IPS-NIHi7 (cell line): Measurements from ENCODE around the gene SLC39A8.
A peak's percentile ranks its signal among the peaks of the same experiment; 100 is the strongest.
"Not testable (repeated sequence)": the region's sequence is repeated elsewhere in the genome, so short reads cannot be mapped to it uniquely, and the experiment has no call there.

Source experiments
- DNase-seq: peaks from one replicate; pipeline ENCODE4 v3.0.0; 2012; ENCODE audit warnings: mixed read lengths; ENCODE audit errors: extremely low spot score

Gene SLC39A8

GRCh38 chr4:102344954-102345794, at the start of gene SLC39A8:
Gene SLC39A8 (minus strand): TSS chr4:102345482. CDS start chr4:102344662, 820 bp downstream.
- DNase-seq = peak; percentile 89

DNA sequence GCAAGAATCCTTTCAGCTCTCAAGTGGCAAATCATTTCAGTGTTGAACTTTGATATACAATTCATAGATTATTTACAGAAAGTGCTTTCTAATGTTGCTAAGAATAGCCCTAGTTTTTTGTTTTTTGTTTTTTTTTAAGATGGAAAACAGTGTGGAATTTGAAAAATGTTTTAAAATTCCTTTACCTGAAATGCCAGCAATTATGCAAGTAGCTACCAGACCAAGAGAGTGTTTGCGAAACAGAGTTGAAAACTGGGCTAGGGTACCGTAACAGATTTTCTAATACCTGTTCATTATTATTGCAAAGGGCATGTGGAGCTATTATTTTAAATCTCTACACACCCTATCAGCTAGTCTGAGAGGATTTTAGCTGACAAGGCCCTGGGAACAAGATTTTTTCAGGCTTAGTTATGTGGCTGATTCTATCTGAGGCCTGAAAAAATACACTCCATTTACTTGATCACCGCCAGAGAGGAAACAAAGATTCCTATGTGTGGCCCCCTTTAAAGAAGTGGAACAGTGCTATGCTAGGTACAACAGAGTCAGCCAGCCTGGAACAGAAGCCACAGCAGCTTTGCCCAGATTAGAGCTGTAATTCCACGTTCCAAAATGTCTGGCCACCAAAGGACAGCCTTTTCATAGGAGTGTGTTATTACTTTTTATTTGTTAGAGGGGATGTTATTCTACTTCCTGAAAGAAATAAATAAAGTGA, 46.9 kb upstream of the SLC39A8 start:
- no peak for DNase-seq

DNA sequence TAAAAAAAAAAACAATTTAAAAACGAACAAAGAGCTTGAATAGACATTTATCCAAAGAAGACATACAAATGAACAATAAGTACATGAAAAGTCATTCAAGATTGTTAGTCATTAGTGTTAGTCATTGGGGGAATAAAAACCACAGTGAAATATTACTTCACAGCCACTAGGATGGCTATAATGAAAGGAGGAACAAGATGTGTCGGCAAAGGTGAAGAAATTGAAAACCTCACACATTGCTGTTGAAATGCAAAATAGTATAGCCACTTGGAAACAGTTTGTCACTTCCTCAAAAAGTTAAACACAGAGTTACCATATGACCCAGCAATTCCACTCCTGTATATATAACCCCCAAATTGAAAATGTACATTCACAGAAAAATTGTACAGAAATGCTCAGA, 45.2 kb upstream of the SLC39A8 start:
- DNase-seq = no peak

DNA sequence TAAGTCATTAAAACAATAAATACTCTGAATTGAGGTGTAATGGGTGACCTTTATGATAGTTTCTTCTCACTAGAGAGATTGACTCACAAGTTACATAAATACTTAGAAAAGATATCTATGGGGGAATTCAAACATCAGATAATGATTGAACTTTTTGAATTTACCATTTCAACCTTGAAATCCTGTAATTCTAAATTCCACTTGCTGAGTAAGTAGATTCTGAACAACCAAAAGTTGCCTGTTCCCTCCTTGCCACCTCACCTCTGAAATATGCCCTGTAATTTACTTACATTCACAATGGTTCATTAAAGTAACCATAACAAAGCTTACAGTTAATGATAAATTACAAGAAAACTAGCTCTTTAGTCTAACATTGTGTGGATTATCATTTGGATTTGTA, 43.3 kb upstream of the SLC39A8 start:
- no peak for DNase-seq

GRCh38 chr4:102387552-102388150, 42.4 kb upstream of the SLC39A8 start:
- DNase-seq = peak; percentile 19

- DNase-seq = no peak
Measured at GRCh38 chr4:102386966-102387365, 41.7 kb upstream of the SLC39A8 start.

DNA sequence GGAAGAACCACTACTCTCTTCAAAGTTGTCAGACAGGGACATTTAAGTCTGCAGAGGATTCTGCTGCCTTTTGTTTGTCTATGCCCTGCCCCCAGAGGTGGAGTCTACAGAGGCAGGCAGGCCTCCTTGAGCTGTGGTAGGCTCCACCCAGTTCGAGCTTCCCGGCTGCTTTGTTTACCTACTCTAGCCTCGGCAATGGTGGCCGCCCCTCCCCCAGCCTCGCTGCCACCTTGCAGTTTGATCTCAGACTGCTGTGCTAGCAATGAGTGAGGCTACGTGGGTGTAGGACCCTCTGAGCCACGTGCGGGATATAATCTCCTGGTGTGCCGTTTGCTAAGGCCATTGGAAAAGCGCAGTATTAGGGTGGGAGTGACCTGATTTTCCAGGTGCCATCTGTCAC, 35.0 kb upstream of the SLC39A8 start:
- DNase-seq = not testable (repeated sequence)

DNA sequence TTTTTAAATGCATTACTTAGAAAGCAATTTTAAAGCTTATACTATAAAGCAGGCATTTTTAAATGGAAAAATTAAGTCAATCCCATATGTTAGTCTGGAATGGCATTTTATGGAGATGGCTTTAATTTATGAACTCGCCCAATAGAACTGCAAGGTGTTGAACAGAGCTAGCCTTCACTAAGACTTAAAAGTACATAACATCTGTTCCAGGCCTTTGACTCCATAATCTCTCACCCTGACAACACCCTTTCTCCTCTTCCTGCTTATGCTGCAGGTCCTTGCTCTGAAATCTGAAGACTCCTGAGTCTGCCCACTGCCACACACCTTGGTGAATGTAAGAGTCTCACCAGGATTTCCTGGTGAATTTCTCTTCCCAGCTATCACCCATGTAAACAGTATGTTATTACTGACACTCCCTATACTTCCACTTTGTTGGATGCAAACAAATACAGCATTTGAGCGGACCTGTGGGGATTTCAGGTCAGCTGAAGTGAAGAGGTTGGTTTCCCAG, 17.7 kb upstream of the SLC39A8 start:
- no peak for DNase-seq

DNA sequence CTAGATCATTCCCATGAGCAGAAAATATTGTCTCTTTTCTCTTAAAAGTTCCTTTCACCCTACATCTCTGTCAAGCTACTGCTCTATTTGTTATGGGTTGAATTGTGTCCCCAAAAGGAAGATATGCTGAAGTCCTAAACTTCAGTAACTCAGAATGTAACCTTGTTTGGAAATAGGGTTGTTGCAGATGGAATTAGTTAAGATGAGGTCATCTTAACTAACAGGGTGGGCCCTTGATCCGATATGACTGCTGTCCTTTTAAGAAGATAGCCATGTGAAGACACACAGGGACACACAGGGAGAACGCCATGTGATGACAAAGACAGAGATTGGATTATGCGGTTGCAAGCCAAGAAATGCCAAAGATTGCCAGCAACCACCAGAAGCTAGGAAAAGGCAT, 12.8 kb upstream of the SLC39A8 start:
- DNase-seq = no peak

DNA sequence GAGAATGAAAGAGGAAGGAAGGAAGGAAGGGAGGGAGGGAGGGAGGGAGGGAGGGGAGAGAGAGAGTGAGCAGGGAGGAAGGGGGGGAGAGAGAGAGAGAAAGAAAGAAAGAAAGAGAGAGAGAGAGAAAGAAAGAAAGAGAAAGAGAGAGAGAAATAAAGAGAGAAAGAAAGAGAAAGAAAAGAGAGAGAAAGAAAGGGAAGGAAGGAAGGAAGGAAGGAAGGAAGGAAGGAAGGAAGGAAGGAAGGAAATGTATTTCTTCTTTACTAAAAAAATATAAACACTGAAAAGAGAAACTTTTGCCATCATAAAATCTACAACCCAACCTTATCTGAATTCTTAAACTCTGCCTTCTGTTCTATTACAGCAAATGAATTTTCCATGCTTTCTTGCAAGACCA, 12.4 kb upstream of the SLC39A8 start:
- not testable (repeated sequence) for DNase-seq

DNA sequence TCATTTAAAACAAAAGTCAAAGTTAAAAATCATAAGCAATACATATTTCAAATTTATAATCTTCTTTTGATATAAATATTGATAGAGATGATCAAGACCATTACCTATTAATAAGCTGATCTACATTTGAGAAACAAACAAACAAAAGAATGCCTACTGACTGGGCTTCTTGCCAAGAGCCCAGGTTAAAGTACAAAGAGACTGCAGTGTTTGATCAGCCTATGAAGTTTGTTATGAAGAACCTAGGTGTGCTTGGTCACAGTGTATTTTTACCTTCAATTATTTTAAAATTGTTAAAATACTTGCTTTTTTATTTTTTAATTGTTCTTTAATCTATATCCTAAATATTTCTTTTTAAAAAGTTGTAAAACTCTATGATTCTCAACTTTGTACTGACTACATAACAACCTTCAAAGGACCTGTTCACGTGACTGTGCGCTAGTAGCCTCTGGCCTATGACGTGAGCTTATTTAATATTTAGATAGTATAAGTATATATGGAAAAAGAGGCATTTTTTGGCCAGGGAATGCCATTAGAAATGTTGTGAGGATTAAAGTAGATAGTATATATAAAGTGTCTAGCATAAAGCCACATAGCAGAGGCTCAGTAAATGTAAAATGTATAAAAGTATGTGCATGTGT, 11.4 kb upstream of the SLC39A8 start:
- DNase-seq = no peak

DNA sequence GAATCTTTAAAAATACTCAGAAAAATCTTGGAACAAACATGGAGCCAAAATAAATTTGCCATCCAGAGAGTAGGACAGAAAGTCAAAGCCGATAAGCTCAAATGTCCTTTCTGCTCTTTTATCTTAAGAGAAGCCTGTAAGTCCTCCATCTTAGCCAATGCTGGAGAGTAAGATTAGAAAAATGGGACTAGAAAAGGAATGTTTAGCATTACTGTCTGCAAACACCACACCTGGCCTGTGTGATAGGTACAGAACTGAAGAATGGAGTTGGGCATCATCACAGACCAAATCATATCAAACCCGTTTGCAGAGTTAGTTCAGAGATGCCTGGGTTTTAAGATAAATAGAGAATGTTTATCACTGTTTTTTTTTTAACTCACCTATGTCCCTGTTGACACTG, 10.5 kb upstream of the SLC39A8 start:
- DNase-seq = no peak

GRCh38 chr4:102354671-102355454, 9.6 kb upstream of the SLC39A8 start:
- no peak for DNase-seq

DNA sequence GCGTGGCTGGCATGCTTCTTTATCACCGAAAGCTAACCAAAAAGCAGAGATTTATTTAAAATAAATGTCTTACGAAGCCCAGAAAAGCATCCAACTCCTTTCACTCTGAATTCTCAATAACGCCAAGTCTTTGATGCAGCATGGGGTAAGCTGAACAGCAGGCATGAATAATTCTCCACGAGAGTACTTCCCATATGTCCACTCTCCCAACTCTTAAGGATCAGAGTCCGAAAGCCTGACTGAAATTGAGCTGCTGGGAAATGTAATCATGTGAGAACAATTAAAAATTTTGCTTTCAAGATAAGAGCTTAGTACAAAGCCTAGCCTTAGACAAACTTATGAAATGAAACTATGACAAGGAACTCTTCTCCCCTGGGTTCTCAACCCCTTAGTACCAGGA, 7.5 kb upstream of the SLC39A8 start:
- no peak for DNase-seq

DNA sequence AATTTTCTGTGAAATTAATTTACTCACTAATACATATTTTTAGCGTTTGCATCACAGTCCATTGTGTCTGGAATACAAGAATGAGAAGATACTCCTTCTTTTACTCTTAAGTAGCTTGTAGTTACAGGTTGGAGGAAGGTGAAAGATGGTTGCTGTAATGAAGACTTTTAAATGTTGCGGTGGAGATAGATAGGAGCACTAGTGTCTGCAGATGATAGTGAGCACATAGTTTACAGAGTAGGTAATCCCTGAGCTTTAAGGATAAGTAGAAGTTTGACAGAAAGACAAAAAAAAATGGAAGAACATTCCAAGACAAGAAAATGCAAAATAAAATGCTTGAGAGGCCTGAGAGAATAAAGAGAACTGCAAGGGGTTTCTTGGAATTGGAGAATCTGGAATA, 5.4 kb upstream of the SLC39A8 start:
- DNase-seq = no peak

GRCh38 chr4:102348701-102349100, 3.4 kb upstream of the SLC39A8 start:
- no peak for DNase-seq

GRCh38 chr4:102345795-102346100, 466 bp upstream of the SLC39A8 start:
- no peak for DNase-seq

DNA sequence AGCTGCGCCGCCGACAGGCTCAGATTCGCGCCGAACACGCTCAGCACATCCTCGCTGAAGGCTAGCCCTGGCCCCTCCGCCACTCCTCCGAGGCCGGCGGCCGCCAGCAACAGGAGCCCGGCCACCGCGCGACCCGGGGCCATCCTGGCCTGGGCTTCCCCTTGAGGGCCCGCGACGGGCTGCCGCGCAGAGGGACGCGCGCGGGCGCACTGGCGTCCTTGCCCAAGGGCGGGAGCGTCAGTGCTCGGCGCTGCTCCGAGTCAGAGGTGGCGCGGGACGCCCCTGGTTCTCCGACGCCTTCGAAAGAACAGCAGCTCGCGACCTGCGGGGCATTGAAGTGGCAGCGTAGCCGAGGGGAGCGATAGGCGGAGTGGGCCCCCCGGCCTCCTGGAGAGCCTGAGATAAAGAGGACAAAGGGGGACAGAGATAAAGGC, 745 bp downstream of the SLC39A8 start:
- DNase-seq = peak; percentile 76

DNA sequence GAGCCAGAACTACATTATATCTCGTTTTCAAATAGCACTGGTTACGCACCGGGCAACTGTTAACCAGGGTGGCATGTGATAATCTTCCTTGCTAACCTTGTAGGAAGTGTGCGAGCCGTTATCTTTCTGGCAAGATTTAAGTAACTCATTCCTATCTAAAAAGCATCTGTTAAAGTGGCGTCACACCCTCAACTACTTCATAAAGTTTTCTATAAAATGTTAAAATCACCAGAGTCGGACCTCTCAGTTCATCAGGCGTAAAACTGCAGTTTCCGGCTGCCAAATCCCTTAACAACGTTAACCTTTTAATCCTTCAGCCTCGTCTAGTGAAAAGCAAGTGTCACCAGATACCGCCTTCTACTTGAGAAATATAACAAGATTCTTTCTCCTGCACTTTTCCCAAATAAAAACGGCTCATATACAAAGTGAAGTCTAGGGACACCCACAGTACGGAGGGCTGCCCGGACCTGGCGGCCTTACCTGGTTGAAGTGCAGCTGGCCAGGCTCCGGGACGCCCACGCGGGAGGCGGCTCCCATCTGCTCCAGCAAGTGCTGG, 1.2 kb downstream of the SLC39A8 start:
- DNase-seq = no peak

DNA sequence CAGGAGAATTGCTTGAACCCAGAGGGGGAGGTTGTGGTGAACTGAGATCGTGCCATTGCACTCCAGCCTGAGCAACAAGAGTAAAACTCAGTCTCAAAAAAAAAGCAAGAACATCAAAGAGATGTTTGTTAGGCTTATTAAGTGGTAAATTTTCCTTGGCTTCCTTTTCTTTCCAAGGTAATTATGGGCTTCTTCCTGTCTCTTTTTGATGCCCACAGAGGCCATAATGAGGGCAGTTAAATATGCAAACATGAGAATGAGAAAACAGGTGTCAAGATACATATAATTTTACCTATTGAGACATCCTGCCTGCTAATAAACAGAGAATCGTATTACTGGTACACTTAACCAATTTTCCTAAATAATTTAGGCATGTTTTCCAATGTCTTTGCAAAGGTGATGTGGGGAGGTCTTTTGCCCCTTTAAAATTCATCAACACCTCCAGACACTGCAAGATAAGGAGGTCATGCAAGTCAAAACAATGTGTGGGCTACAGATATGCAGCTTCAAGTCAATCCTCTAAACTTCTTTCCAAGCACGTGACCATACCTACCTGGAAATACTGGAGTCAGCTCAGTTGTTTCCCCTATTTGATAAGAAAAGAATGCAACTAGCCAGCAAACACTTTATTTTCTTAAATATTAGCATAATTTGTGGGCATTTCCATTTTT, 2.7 kb downstream of the SLC39A8 start:
- no peak for DNase-seq
